Activated T-cell treated with anti-CD3 and anti-CD28 coated beads, Interleukin-2, amount 50 U/mL, for 24 hours (primary cell): Measurements from ENCODE around the gene NUP210.

ENCODE experiments used
- DNase-seq: peaks from one replicate; pipeline ENCODE4 v3.0.0-alpha.2; 2020
- H3K27ac Mint-ChIP-seq: 2 replicates; pipeline ENCODE4 v1.8.0; 2020; ENCODE audit warnings: mild to moderate bottlenecking, mixed read lengths
- H3K27me3 Mint-ChIP-seq: 2 replicates; pipeline ENCODE4 v1.8.0; 2020; ENCODE audit warnings: mixed read lengths
- H3K36me3 Mint-ChIP-seq: 2 replicates; pipeline ENCODE4 v1.8.0; 2020; ENCODE audit warnings: low read depth, mixed read lengths
- H3K4me1 Mint-ChIP-seq: 2 replicates; pipeline ENCODE4 v1.8.0; 2020; ENCODE audit warnings: low read depth, mixed read lengths
- H3K4me3 Mint-ChIP-seq: 2 replicates; pipeline ENCODE4 v1.8.0; 2020; ENCODE audit warnings: mild to moderate bottlenecking, moderate library complexity, mixed read lengths
- H3K9me3 Mint-ChIP-seq: 2 replicates; pipeline ENCODE4 v1.8.0; 2020; ENCODE audit warnings: mixed read lengths

The NUP210 gene

GRCh38 chr3:13276438-13277195 is 143.5 kb downstream of the NUP210 start:
- Mint-ChIP-seq H3K36me3 (no peaks in the 10 kb centered on the region), H3K9me3 (no peaks in the 10 kb centered on the region), H3K4me3 (no peak overlapping the region), H3K27me3 (peaks cover 50% of the 10 kb centered on the region), H3K27ac (no peak overlapping the region), H3K4me1 (peaks cover 7% of the 10 kb centered on the region)
- no peak for DNase-seq

DNA sequence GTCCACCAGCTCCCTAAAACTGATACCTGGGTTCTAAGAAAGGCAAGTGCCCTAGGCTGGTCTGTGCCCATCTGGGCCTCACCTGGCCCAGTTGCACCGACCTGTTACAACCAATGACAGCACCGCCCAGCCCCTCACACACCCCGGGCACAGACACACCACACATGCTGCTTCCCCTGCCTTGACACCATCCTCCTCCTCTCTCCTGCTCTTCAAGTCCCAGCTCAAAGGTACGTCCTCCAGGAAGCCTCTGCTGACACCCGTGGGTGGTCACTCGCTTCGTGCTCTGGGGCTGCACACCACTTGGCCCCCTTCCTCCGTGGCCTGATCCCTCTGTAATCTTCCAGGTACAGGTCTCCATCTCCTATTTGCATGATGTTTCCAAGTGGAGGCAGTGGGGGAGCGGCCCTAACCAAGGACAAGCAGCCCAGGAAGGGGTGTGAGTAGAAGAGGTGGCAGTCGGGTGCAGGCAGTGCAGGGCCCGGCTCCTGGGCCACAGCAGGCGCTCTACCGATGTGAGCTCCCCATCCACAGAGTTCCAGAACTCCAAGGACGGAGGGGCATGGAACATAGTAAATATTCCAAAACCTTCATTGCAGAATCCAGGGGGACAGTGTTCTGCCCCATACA is 144.6 kb downstream of the NUP210 start:
- no peak overlapping the region for H3K27ac Mint-ChIP-seq
- H3K27me3 Mint-ChIP-seq, result peaks cover 39% of the 10 kb centered on the region
- no peaks in the 10 kb centered on the region for H3K36me3 Mint-ChIP-seq
- DNase-seq, result no peak
- H3K4me1 Mint-ChIP-seq, result peaks cover 3% of the 10 kb centered on the region
- no peaks in the 10 kb centered on the region for H3K9me3 Mint-ChIP-seq
- H3K4me3 Mint-ChIP-seq, result no peak overlapping the region

DNA sequence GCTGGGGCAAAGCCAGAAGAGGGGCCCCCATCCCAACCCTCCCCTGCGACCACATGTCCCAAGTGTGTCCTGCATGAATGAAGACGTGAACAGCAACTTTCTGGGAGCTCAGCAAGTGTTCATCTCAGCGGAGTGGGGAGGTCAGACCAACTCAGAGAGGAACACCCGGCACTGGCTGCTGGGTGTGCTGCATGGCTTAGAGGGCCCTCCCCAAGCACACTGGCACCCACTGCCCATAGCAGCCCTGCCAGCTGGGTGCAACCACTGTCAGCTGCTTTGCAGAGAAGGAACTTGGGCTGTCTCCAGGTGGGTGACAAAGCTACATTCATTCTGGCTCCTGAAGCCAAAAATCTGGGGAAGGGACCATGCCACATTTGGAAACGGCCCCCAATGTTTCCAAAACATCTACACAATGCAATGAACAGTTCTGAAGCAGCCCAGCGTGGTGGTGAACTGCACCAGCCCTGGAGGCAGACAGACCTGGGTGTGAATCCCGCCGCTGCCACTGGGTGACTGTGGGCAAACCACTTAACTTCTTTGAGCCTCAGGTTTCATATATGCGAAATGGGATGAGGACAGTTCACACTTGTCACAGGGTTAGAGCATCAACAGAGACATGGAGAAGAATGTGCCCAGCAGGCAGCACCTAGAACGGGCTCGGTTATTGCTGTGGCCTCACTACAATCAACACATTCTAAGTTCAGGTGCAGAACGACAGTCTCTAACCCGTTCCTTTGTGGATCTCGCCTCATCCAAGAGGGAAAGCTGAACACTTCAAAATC is 145.4 kb downstream of the NUP210 start:
- Mint-ChIP-seq H3K27me3 (peaks cover 31% of the 10 kb centered on the region), H3K4me1 (peaks cover 3% of the 10 kb centered on the region), H3K9me3 (no peaks in the 10 kb centered on the region), H3K4me3 (no peak overlapping the region), H3K27ac (no peak overlapping the region), H3K36me3 (no peaks in the 10 kb centered on the region)
- DNase-seq, result no peak

- H3K27me3 Mint-ChIP-seq, result peaks cover 27% of the 10 kb centered on the region
- H3K9me3 Mint-ChIP-seq, result no peaks in the 10 kb centered on the region
- no peak overlapping the region for H3K27ac Mint-ChIP-seq
- DNase-seq, result no peak
- H3K36me3 Mint-ChIP-seq, result no peaks in the 10 kb centered on the region
- peaks cover 3% of the 10 kb centered on the region for H3K4me1 Mint-ChIP-seq
- H3K4me3 Mint-ChIP-seq, result no peak overlapping the region
Measured at GRCh38 chr3:13274125-13274524, 146.0 kb downstream of the NUP210 start.

DNA sequence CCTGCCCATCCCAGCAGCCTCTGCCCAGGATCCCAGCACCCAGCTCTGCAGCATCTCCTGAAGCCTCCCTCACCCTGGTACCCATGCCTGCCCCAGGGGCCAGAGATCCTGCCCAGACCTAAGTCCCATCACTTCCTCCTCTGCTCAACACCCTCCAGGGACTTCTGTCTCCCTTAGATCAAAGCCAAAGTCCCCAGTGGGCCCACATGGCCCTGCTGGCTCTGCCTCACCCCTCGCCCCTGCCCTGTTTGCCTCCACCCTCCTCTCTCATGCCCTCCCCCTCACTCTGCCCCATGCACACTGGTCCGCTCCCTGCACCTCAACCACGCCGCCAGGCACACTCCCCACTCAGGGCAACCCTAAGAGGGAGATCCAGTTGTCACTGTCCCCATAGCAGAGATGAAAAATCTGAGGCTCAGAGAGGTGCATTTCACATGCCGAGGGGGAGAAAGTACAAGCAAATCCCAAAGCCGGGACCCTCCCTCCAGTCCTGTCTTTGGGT is 146.5 kb downstream of the NUP210 start:
- Mint-ChIP-seq H3K4me3 (no peak overlapping the region), H3K27me3 (peaks cover 28% of the 10 kb centered on the region), H3K4me1 (peaks cover 3% of the 10 kb centered on the region), H3K36me3 (no peaks in the 10 kb centered on the region), H3K9me3 (no peaks in the 10 kb centered on the region), H3K27ac (no peak overlapping the region)
- DNase-seq, result no peak

DNA sequence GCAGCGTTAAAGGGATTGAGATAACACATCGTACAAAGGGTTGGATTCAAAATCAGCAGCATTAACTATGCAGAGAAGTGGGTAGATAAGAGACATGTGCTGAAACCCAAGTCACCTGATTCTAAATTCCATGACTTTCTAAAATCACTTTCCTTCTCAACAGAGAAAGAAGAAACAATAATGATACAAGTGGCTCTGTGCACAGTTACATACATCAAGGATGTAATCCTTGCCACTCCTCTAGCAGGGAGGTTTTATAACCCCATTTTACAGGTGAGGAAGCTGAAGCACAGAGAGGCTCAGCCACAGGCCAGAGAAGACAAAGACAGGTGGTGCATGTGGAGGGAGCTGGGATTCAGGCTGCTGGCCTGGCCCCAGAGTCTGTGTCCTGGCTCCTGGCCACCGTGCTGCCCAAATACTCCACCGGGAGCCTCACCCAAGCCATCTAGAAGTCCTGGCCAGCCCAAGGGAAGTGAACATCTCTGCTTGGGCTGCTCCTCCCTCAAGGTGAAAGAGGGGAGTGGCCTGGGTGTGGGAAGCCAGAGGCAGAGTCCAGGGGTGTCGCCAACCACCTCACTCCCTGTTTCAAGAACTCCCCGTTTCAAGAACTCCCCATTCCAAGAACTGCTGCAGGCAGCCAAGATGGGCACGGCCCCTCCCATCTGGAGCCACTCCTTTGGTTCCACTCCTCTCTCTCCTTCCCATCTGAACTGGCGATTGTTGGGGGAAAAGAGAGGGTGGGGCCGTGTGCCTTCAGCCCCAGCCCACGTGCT is 147.1 kb downstream of the NUP210 start:
- Mint-ChIP-seq H3K4me1 (peaks cover 3% of the 10 kb centered on the region), H3K27ac (no peak overlapping the region), H3K9me3 (no peaks in the 10 kb centered on the region), H3K4me3 (no peak overlapping the region), H3K27me3 (peaks cover 28% of the 10 kb centered on the region), H3K36me3 (no peaks in the 10 kb centered on the region)
- no peak for DNase-seq

DNA sequence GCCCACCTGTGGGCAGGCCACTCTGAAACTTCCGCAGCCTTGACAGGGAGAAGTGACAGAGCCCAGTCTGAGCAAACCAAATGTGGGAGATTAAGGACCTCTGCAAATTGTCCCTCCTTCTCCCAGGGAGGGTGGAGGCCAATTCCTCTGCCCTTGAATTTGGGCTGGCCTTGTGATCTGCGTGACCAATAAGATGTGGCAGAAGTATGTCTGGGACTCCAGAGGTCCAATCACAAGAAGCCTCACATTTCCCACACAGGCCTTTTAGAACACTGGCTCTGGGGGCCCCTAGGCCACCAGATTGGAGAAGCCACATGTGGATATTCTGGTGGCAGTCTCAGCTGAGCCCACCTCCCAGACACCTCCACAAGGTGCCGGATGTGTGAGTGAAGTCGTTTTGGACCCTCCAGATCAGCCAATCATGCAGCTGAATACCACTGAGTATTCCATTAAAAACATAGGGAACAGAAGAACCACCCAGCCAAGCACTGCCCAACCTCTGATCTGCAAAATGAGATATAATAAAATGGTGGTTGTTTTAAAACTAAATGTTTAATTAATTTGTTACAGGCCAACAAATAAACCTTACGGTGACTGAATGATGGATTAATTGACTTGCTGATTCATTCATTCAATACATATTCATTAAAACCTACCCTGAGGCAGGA is 150.3 kb downstream of the NUP210 start:
- H3K4me1 Mint-ChIP-seq, result no peaks in the 10 kb centered on the region
- no peaks in the 10 kb centered on the region for H3K9me3 Mint-ChIP-seq
- no peak overlapping the region for H3K4me3 Mint-ChIP-seq
- no peak overlapping the region for H3K27ac Mint-ChIP-seq
- no peak for DNase-seq
- no peaks in the 10 kb centered on the region for H3K36me3 Mint-ChIP-seq
- peaks cover 21% of the 10 kb centered on the region for H3K27me3 Mint-ChIP-seq

DNA sequence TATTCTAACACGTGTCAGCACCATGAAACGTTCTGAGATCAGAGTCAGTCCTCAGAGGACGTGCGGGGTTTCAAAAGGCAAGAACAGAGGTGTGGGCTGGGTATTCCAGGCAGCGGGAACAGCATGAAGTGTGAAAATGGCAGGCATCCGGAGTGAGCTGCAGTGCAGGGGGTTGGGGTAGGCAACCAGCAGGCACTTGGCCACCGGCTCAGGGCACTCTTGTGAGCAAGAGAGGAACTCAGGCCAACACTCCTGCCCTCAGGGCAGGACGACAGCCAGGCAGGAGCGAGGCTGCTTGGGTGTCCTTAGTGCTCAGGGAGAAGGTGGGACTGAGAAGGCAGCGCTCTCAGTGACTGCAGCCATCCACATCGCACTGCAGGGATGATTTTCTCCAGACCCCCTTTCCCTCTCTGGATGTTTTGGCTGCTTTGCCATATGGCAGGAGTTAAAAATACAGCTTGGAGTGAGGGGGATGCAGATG is 151.1 kb downstream of the NUP210 start:
- H3K27me3 Mint-ChIP-seq, result peaks cover 17% of the 10 kb centered on the region
- H3K9me3 Mint-ChIP-seq, result no peaks in the 10 kb centered on the region

DNA sequence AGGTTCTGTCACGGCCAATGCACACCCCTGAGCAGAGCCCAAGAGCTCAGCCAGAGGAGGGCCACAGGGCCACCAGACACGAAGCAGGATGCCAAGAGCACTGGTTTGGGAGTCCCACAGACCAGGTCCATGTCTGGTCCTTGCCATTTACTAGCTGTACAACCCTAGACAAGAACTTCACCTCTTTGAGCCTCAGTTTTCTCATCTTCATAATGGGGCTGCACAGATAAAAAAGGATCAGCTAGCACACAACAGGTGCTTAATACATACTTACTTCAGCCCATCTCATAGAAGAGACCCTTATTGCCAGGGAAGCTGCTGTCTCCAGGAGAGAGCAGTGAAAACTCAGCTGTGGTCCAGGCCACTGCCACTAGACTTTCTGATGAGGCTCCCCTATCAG is 152.0 kb downstream of the NUP210 start:
- H3K36me3 Mint-ChIP-seq, result no peaks in the 10 kb centered on the region
- no peak overlapping the region for H3K4me3 Mint-ChIP-seq
- no peak for DNase-seq
- H3K27ac Mint-ChIP-seq, result no peak overlapping the region
- H3K27me3 Mint-ChIP-seq, result peaks cover 10% of the 10 kb centered on the region
- no peaks in the 10 kb centered on the region for H3K4me1 Mint-ChIP-seq
- no peaks in the 10 kb centered on the region for H3K9me3 Mint-ChIP-seq

More for the DNA sequence above, 151.1 kb downstream of the NUP210 start:
- Mint-ChIP-seq H3K4me1 (no peaks in the 10 kb centered on the region), H3K4me3 (no peak overlapping the region), H3K27ac (no peak overlapping the region), H3K36me3 (no peaks in the 10 kb centered on the region)
- DNase-seq, result no peak

DNA sequence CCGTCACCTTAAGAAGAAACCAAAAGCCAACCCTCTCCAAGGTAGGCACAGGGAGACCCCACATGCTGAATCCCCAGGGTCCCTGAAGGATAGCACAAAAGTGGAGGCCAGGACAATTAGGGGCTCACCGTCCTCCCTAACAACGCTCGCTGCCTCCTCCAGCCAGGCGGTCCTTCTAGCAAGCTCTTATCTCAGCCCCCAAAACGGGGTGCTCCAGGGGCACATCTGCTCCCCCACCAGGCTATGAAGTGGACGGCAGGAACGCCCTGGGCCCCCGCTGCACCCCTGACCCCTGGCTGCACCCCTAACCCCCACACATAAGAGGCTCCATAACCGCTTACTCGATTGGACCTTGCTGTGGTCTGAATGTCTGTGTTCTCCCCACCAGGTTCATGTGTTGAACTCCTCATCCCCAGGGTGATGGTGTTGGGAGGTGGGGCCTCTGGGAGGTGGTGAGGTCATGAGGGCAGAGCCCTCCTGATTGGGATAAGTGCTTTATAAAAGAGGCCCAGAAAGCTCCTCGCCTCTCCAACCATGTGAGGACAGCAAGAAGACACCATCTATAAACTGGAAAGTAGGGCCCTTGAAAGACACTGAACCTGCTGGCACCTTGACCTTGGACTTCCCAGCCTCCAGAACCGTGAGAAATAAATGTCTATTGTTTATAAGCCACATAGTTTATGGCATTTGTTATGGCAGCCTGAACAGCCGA is 153.3 kb downstream of the NUP210 start:
- Mint-ChIP-seq H3K4me1 (peaks cover 7% of the 10 kb centered on the region), H3K27ac (no peak overlapping the region), H3K9me3 (no peaks in the 10 kb centered on the region), H3K27me3 (peaks cover 10% of the 10 kb centered on the region), H3K4me3 (no peak overlapping the region), H3K36me3 (no peaks in the 10 kb centered on the region)
- no peak for DNase-seq
